Left forelimb (tissue), 1 donor: ENCODE results near the gene AADACL2.
"Not testable (repeated sequence)": the region's sequence is repeated elsewhere in the genome, so short reads cannot be mapped to it uniquely, and the experiment has no call there.

Source experiments
- DNase-seq: peaks from one replicate; pipeline ENCODE4 v3.0.0-alpha.2; 2018; ENCODE audit warnings: low spot score

AADACL2 gene

GRCh38 chr3:151765685-151766084, 32.0 kb downstream of the AADACL2 start:
- no peak for DNase-seq

- no peak for DNase-seq
Measured at GRCh38 chr3:151766454-151766853, 32.7 kb downstream of the AADACL2 start.

GRCh38 chr3:151768393-151768930, 34.7 kb downstream of the AADACL2 start:
- no peak for DNase-seq

- no peak for DNase-seq
Measured at GRCh38 chr3:151769175-151769574, 35.4 kb downstream of the AADACL2 start.

- no peak for DNase-seq
Measured at GRCh38 chr3:151770956-151771355, 37.2 kb downstream of the AADACL2 start.

GRCh38 chr3:151772825-151773480, 39.2 kb downstream of the AADACL2 start:
- DNase-seq: no peak

GRCh38 chr3:151774235-151774634, 40.5 kb downstream of the AADACL2 start:
- no peak for DNase-seq

- no peak for DNase-seq
Measured at GRCh38 chr3:151774910-151775309, 41.2 kb downstream of the AADACL2 start.

GRCh38 chr3:151775314-151776258, 41.9 kb downstream of the AADACL2 start:
- no peak for DNase-seq

GRCh38 chr3:151776259-151776740, 42.6 kb downstream of the AADACL2 start:
- no peak for DNase-seq

- DNase-seq: no peak
Measured at GRCh38 chr3:151777880-151778279, 44.2 kb downstream of the AADACL2 start.

- DNase-seq: no peak
Measured at GRCh38 chr3:151787626-151788025, 53.9 kb downstream of the AADACL2 start.

- DNase-seq: no peak
Measured at GRCh38 chr3:151788401-151788800, 54.7 kb downstream of the AADACL2 start.

GRCh38 chr3:151789853-151790463, 56.2 kb downstream of the AADACL2 start:
- DNase-seq: no peak

GRCh38 chr3:151790763-151791162, 57.0 kb downstream of the AADACL2 start:
- DNase-seq: not testable (repeated sequence)

GRCh38 chr3:151792411-151792810, 58.7 kb downstream of the AADACL2 start:
- DNase-seq: no peak

- no peak for DNase-seq
Measured at GRCh38 chr3:151793636-151794035, 59.9 kb downstream of the AADACL2 start.

GRCh38 chr3:151794080-151794479, 60.4 kb downstream of the AADACL2 start:
- no peak for DNase-seq

- no peak for DNase-seq
Measured at GRCh38 chr3:151795276-151795675, 61.5 kb downstream of the AADACL2 start.

GRCh38 chr3:151796105-151796680, 62.5 kb downstream of the AADACL2 start:
- DNase-seq: no peak

GRCh38 chr3:151798466-151798865, 64.7 kb downstream of the AADACL2 start:
- no peak for DNase-seq

- DNase-seq: no peak
Measured at GRCh38 chr3:151800431-151800830, 66.7 kb downstream of the AADACL2 start.
